SIG-M5 treated with dmso at 0.1 percent for 504 hours (cell line): ENCODE results near the gene SETBP1.
"Not testable (repeated sequence)": the region's sequence is repeated elsewhere in the genome, so short reads cannot be mapped to it uniquely, and the experiment has no call there.

Experiments used
- DNase-seq: peaks from one replicate; lab custom pipeline; 2025; ENCODE audit not compliant: unreplicated experiment; lab: John Stamatoyannopoulos, UW

The SETBP1 gene

DNA sequence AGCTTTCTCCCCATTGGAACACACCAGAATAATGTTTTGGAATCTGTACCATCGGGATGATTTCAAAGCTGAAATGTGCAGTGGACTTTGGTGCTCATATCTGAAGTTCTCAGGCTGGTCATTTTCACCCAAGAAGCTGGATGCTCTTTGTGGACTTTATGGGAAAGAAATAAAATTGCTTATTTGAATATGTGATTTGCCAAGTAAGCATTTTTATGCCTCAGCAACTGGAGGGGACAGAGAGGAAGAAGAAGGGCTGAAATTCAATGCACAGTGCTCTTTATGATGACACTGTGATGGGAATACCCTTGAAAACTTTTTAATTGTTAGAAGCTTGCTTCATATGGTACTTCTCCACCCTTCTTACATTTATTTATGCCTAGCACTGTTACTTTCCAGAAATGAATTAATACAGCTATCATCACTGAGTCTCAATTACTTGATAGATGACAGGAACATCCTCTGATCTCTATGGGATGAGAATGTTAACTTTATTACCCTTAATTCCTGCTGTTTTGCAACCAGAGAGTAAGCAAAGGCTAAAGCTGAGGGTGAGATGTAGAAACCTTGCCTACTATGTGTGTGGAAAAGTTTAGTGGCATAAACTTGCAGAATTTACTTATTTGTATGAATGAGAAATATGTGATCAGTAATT is 23.6 kb downstream of the SETBP1 start:
- no peak for DNase-seq

DNA sequence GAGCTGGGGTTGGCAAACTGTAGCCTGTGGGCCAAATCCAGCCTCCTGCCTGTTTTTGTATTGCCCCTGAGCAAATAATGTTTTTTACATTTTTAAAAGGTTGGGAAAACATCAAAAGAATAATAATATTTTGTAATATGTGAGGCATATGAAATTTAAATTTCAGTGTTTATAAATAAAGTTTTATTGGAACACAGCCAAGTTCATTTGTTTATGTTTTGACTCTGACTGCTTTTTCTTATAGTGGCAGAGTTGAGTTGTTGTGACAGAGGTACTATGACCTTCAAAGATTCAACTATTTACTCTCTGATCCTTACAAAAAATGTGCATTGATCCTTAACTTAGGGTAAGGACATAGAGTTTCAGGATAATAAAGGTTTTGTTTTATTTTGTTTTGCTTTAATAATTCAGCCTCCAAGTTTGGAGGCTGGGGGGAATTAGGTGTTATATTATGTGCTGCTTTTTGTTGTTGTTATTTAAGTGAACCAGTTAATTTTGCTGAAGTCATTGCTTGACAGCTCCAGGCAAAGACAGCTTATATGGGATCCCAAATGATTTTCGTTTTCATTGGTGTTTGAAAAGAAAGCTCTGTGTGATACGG is 24.5 kb downstream of the SETBP1 start:
- no peak for DNase-seq

DNA sequence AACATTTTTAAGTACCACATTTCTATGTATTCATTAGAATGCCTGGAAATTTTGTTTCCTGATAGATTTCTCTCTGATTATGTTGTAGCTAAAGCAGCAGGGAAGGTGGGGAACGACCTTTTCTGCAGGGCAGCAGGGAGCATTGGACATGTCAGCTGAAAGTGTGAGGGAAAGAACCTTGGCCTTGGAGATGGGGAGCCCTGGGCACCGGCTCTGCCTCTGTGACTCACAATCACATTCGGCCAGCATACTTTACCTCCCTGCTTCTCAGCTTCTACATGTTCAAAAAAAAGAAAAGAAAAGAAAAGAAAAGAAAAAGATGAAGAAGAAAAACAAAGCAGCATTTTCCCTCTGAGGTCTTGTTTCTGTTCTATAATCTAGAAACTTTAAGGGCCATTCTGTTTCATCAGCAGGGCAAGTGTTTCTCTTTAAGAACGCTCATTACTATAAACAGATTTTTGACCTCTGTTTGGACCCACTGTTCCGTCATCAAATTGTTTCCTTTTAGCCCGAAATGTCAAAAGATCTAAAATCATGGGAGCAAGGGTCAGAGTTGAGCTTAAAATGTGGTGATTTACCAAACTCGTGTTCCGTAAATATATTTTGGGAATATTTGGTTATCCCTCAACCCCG is 27.9 kb downstream of the SETBP1 start:
- no peak for DNase-seq

DNA sequence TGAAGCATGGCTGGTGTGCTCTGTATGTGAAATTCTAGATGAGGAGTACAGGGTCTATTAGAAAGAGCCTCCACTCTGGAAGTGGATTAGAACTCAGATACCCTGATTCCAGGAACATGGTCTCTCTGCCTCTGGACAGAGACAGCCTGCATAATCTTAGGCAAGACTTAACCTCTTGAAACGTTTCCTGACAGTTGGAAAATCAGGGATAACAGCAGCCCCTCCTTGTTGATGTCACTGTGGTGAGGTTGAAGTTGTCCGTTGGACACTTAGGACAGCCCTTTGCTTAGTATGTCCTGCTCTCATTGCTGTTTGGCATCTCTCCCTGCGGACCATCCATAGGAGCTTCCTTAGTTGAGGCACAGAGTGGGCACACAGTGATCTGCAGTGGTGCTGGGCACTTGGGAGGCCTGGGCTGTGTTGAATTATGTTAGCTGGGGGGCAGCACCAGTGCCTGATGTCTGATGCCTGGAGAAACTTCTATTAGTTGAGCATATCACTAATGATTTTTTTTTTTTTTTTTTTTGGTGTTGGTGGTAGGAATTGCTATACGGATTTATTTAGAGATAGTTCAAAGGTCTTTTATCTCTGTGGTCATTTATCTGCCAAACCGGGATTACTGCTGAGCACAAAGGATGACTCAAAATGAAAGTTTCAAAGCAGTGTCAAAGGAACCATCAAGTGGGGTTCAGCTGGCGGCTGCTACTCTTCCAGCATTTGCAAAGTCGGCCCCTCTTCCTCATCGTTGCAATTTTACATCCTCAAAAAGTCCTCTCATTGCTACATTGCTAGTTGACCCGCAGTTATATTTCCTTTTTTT is 28.8 kb downstream of the SETBP1 start:
- peak; percentile 50 for DNase-seq

DNA sequence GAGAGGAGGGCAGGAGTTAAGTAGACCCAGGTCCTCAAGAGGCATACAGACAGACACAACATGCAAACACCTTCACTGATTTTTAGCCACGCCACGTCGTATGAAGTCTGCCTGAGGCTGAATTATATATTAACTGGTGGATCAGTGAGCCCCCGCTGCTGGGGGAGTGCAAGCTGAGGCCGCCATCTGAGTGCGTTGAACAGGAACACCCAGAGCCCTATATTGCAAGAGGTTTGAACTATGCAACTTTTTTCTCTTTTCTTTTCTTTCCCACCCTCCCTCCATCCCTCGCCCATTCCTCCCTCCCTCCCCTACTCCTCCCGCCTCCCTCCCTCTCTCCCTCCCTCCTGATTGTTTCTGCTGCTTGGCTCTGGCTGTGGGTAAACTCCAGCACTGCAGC is 30.2 kb downstream of the SETBP1 start:
- DNase-seq = no peak

DNA sequence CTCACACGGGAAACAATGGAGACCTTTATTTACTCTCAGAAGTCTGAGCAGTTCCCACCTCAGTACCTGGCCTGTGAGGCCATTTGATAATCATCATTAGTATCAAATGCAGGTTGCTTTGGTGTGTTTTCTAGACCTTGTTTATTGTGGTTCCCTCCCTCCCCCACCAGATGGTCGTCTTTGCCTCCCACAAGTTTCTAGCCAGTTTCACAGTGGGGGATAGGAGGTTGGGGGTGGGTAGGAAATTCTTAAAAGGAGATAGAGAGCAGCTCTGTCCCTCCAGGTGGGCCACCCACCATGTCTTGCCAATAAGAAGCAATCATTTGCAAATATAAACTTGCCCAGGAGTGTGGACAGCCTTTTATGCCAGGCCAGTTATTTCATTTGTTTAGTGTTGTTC is 31.3 kb downstream of the SETBP1 start:
- no peak for DNase-seq

DNA sequence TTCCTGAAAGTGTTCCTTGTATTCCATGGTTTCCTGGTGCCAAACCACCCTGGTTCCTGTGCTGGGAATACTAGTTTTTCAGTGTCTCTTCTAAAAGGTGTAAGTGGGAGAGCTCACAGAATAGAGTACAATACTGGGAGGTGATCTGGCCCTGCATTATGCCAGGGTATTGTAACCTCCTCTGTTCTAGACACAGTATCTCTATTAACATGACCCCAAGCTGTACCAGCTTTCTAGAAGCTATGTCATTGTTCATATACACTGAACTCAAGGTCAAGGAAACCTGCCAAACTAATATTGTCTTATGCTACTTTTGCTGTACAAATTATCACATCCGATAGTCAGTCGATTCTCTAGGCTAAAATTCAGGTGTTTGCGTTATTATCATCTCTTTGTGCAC is 32.7 kb downstream of the SETBP1 start:
- DNase-seq = no peak

DNA sequence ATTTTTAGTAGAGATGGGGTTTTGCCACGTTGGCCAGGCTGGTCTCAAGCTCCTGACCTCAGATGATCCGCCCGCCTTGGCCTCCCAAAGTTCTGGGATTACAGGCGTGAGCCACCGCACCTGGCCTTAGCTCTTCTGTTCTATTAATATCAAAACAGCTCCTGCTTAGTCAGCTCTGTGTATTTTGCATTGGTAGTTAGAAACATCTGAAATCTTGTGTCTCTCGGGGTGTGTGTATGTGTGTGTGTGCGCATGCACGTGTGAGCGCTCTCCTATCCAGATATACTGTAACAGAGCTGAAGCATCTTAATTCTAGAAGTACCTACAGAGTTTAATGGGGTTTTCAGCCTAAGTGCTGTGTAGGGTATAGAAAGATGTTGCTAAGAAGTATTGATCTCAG is 33.7 kb downstream of the SETBP1 start:
- no peak for DNase-seq

DNA sequence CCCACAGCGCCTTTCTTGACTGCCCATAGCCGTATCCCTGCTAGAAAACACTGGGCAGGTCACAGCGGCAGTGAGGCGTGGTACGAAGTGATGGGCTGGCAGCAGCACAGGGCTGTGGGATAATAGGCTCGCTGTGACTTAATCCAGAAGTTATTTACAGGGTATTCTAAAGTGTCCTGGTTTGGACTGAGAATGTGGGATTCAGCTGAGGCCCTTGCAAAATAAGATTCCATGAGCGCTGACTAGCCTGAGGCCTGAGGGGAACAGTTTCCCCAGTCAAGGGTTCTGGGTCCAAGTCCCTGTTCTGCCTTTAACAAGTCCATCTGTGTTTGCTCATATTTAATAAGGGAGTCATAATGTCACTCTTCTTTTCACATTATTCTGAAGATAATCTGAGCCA is 34.6 kb downstream of the SETBP1 start:
- no peak for DNase-seq

DNA sequence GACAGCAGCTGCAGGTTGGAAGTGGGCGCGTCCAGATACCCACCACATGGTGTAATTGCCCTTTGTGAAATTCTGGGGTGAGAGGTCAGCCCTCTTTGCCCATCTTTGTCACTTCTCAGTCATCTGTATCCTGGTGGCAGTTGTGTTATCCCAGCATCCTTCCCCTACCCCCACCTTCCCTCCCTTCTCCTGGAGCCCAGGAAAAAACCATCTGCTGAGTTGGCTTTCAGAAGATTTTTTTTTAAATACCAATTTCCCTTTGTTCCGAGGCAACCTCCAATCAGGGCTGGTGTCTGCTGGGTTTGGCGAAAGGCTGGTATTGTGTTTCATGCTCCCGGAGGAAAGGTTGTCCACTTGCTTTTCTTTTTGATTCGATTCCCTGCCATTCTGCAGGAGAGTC is 35.2 kb downstream of the SETBP1 start:
- DNase-seq = no peak

DNA sequence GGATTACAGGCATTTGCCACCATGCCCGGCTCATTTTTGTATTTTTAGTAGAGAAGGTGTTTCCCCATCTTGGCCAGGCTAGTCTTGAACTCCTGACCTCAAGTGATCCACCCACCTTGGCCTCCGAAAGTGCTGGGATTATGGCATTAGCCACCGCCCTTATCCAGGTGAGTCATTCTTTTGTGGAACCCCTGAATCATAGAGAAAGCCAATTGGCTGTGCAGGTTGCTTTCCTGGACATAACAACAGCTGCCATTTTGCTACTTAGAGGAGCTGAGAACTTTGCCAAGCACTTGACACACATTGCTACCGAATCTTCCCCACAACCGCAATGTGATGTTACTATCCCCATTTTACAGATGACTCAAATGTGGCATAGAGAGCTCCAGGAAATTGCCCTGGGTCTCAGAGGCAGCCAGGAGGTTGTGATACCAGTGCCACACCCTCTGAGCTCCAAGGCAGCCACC is 36.0 kb downstream of the SETBP1 start:
- DNase-seq = no peak

DNA sequence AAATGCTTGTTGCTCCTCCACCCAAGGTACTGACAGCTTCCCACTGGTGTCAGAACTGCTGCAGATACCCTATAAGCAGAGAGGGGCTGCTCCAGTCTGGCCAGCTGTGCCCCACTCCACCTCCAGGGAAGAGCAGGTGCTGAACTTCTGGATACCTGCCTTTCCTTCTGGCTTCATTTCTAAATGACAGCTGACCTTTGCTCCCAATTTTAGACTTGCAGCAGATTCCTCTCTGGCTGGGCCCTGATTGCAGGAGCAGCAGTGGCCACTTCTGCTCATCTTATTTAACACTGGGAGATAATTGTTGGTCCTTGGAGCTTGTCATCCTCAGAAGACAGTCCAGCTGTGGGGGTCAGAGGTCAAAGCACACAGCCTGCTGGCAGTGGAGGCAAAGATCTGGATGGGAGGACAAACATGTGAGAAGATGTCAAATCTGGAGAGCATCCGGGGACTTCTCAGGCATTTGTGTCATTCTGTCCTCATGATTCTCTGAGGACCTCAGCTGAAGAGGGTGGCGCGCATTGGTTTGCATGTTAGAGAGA is 38.9 kb downstream of the SETBP1 start:
- no peak for DNase-seq

DNA sequence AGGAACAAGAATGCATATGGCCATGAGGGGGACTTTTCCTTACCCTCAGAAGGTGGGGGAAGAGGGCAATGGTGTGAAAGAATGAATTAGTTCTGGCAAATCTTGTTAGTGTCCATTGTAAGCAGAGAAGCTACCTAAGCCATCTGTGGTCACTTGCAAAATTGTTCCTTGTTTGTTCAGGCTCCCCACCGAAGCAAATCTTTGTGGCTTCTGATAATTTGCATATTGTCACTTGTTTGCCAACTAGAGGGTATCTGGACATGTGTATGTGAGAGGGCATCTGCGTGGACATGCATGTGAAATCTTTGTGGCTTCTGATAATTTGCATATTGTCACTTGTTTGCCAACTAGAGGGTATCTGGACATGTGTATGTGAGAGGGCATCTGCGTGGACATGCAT is 41.1 kb downstream of the SETBP1 start:
- not testable (repeated sequence) for DNase-seq

DNA sequence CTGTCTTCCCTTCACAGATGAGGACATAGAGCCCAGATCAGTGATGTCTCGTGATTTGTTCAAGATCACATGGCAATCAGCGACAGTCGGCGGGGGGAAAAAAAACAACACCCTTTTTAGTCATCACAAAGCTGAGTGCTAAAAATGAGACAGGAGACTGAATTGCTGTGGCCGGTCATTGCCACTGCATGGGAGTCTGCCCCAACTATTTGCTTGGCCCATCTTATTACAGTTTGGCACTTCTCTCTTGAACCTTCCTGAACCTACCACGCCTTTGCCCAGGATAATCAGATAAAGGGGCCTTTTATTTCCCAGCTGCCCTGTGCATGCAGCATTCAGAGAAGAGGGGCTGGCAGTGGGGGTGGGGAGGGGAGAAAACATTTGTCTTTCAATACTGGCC is 42.7 kb downstream of the SETBP1 start:
- DNase-seq = no peak

DNA sequence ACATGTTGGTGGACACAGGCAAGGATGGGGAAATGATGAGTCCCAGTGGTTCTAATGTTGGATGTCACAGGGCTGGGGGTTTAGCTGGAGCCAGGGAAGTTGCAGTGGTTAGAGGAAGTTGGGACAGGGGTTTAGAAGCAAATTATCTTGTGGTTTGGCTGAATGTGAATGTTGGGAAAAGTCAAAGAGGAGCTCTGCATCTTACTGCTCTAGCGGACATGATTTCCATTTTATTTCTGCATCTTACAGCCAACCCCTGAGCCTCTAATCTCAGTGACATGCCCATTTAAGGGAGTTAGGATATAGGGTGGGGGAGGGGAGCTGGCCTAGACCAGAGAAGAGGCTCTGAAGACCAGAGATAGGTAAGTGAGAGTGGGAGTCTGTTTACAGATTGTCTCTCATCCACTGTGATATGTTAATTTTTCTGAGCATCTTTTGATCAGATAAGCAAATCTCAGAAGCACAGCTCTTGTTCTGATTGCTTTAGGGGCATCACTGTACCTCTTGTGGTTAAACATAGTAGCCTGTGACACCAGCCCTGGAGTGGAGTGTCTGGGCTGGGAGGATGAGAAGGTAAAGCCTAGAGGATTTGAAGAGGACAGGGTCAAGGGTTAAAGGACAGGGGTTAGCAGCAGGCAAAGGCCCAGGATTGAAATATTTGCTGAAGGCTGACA is 43.6 kb downstream of the SETBP1 start:
- DNase-seq = no peak

DNA sequence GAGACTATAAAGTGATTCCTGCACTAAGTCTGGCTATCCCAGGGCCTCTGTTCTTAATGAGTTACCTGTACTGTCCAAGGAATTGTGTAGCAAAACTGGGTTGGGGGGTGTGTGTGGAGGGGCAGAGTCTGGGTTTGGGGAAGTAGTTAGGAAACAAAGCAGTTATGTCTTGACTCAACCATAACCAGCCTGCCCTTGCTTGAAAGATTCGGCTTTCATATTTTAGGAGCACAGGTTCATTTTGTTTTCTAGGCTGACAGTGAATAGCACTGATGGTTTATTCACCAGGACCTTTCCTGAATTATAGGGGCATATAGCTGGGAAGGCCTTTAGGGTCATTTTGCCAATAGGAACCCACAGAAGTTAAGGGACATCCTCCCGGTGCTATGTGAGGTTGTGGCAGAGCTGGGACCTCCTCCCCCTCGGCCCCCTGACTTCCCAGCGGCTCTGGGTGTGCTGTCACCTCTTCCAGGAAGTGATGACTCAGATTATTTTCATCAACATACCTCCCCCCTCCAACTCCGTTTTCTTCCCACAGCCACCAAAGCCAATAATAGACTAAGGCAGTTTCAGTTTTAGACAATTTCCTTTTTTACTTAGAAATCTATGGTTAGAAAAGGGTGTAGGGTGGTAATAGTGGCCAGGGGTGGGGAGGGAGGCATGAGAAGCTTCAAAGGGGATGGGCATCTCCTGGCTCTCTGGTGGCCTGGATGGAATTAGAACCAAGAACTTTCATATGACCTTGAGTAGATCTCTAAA is 44.8 kb downstream of the SETBP1 start:
- DNase-seq = peak; percentile 88

DNA sequence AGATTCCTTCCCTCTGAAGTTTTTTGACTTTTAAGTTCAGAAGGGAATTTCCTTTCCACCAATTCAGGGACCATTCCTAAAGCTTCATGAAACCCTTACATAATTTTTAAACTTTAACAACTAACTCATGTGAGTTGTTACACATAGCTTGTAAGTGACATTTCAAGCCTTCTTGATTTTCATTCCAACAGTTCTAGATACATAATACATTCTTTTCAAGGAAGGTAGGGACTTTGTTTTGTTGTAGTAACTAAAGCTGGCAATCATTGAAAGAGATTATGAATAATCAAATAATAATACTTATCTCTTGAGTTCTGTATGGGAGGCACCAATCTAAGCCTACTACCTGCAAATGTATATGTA is 45.4 kb downstream of the SETBP1 start:
- no peak for DNase-seq

DNA sequence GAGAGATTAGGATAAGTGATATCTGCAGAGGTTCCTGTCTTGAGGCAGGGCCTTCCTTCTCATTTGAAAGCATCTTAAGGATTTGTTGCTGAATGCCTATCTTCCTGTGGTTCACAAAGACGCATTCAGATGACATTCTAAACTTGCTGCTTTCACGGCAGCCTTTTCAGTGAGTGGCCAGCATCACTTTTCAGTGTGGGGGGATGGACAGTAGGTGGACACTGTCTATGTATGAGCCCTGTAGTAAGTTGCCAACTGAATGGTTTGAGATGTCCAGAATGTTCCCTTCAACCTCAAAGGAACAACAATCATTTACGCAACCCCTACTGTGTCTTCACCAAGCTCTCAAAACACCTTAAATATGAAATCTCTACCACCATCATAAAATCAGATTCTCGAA is 46.6 kb downstream of the SETBP1 start:
- no peak for DNase-seq

DNA sequence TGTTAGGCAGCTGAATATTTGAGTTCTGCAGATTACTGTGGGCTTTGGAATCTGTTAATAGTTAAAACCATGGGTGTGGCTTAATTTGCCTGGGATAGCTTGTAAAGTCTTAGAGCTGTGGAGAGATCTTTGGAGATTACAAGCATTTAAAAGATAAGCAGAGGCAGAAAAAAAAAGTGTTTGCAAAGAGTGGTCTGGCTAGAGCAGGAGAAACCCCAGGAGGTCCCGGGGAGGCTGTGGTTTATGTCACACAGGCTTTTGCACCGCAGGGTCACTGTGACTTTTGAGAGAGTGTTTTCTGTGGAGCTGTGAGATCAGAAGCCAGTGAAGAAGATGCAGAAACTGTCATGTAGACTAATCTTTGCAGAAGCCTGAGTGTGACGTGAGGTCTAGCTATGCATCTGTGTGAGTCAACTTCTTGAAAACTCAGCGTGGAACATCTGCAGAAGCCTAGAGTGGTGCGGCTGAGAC is 49.0 kb downstream of the SETBP1 start:
- no peak for DNase-seq
